Astrocyte (in vitro differentiated cells and primary cell): ENCODE results near the gene TBC1D16. TPM values are rescaled to one million over a fixed set of nuclear protein-coding genes. Genes with fewer than 3 reads are reported as not detected.

Source experiments
- DNase-seq: peaks from one replicate; pipeline ENCODE4 v3.0.0-alpha.2; 2010; ENCODE audit warnings: low read depth
- FAIRE-seq: peaks from 2 replicates; lab custom pipeline; 2011; peaks lifted over from hg19 to GRCh38; lab: Jason Lieb, UNC
- H2AFZ ChIP-seq: 2 replicates; pipeline ENCODE4 v1.6.0; 2012; ENCODE audit warnings: low read depth, low read length, inconsistent platforms
- H3K27ac ChIP-seq: 2 replicates; pipeline ENCODE4 v1.5.1; 2011; ENCODE audit warnings: low read depth, low read length, inconsistent platforms
- H3K27me3 ChIP-seq: 2 replicates; pipeline ENCODE4 v1.6.0; 2011; ENCODE audit warnings: low read length, inconsistent platforms; ENCODE audit not compliant: insufficient read depth
- H3K36me3 ChIP-seq: 2 replicates; pipeline ENCODE4 v1.5.1; 2011; ENCODE audit warnings: low read length, inconsistent platforms; ENCODE audit not compliant: insufficient read depth
- H3K4me1 ChIP-seq: 2 replicates; pipeline ENCODE4 v1.5.1; 2011; ENCODE audit warnings: low read length, inconsistent platforms; ENCODE audit not compliant: insufficient read depth
- H3K4me2 ChIP-seq: 2 replicates; pipeline ENCODE4 v1.6.0; 2012; ENCODE audit warnings: low read length, inconsistent platforms
- H3K4me3 ChIP-seq: 2 replicates; pipeline ENCODE4 v1.5.1; 2011; ENCODE audit warnings: low read depth, mild to moderate bottlenecking, low read length, inconsistent platforms; ENCODE audit not compliant: insufficient read depth
- H3K79me2 ChIP-seq: 2 replicates; pipeline ENCODE4 v1.6.0; 2012; ENCODE audit warnings: mild to moderate bottlenecking, low read length, inconsistent platforms; ENCODE audit not compliant: insufficient read depth
- H3K9ac ChIP-seq: 2 replicates; pipeline ENCODE4 v1.6.0; 2012; ENCODE audit warnings: mild to moderate bottlenecking, low read length, inconsistent platforms
- H3K9me3 ChIP-seq: 2 replicates; pipeline ENCODE4 v1.5.1; 2012; ENCODE audit warnings: low read depth, mild to moderate bottlenecking, low read length, inconsistent platforms; ENCODE audit not compliant: insufficient read depth
- H4K20me1 ChIP-seq: 2 replicates; pipeline ENCODE4 v1.6.0; 2012; ENCODE audit warnings: low read length, inconsistent platforms; ENCODE audit not compliant: insufficient read depth
- H3K27ac Mint-ChIP-seq: one replicate; pipeline ENCODE4 v1.8.0; 2021; ENCODE audit warnings: mild to moderate bottlenecking, mixed read lengths; ENCODE audit not compliant: unreplicated experiment
- H3K27me3 Mint-ChIP-seq: one replicate; pipeline ENCODE4 v1.8.0; 2021; ENCODE audit warnings: low read depth, mixed read lengths; ENCODE audit not compliant: unreplicated experiment
- H3K36me3 Mint-ChIP-seq: one replicate; pipeline ENCODE4 v1.8.0; 2021; ENCODE audit warnings: low read depth, mixed read lengths; ENCODE audit not compliant: unreplicated experiment
- H3K4me1 Mint-ChIP-seq: one replicate; pipeline ENCODE4 v1.8.0; 2021; ENCODE audit warnings: low read depth, mixed read lengths; ENCODE audit not compliant: unreplicated experiment
- H3K4me3 Mint-ChIP-seq: one replicate; pipeline ENCODE4 v1.8.0; 2021; ENCODE audit warnings: mild to moderate bottlenecking, moderate library complexity, mixed read lengths; ENCODE audit not compliant: unreplicated experiment
- H3K9me3 Mint-ChIP-seq: one replicate; pipeline ENCODE4 v1.8.0; 2021; ENCODE audit warnings: mild to moderate bottlenecking, mixed read lengths; ENCODE audit not compliant: unreplicated experiment
- EZH2 ChIP-seq: IDR thresholded peaks from 2 replicates; pipeline ENCODE4 v1.6.1; 2012; ENCODE audit warnings: mild to moderate bottlenecking, low read length, inconsistent platforms; ENCODE audit not compliant: insufficient read depth
- total RNA-seq: library from RNA; stranded (reverse); gene quantifications from 2 replicates; pipeline ENCODE4 v1.2.1, GENCODE V29; 2021
- TF ChIP-seq, protein P1 (sequence below): IDR thresholded peaks from 2 replicates; pipeline ENCODE4 v1.5.1; 2011; ENCODE audit warnings: low read depth, mild to moderate bottlenecking, inconsistent platforms, low read length, moderate library complexity; ENCODE audit not compliant: insufficient read depth

TBC1D16 gene
- total RNA-seq, 1 donor from 2014 or later = 37.6 TPM

DNA sequence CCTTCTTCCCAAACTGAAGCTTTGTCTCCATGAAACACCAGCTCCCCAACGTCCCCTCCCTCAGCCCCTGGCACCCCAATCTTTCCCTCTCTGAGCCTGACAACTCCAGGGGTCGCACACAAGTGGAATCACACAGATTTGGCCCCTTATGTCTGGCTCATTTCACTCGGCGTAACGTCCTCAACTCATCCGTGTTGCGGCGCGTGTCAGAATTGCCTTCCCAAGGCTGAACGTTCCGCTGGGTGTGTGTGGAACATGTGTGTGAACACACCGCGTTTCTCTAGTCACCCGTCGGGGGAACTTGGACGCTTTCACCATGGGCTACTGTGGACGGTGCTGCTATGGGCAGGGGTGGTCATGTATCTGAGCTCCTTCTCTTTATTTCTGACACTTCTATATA lies 45.0 kb downstream of the TBC1D16 start:
- Histone ChIP-seq H3K9ac (no peak overlapping the region), H4K20me1 (peaks cover 14% of the 10 kb centered on the region), H3K4me2 (no peak overlapping the region), H3K79me2 (peaks cover 7% of the 10 kb centered on the region), H2AFZ (no peak overlapping the region), H3K4me1 (peaks cover 49% of the 10 kb centered on the region), H3K9me3 (no peaks in the 10 kb centered on the region), H3K4me3 (no peak overlapping the region), H3K27me3 (no peaks in the 10 kb centered on the region), H3K27ac (no peak overlapping the region), H3K36me3 (no peaks in the 10 kb centered on the region)
- TF ChIP-seq EZH2 = no peak
- TF ChIP-seq, protein P1, sequence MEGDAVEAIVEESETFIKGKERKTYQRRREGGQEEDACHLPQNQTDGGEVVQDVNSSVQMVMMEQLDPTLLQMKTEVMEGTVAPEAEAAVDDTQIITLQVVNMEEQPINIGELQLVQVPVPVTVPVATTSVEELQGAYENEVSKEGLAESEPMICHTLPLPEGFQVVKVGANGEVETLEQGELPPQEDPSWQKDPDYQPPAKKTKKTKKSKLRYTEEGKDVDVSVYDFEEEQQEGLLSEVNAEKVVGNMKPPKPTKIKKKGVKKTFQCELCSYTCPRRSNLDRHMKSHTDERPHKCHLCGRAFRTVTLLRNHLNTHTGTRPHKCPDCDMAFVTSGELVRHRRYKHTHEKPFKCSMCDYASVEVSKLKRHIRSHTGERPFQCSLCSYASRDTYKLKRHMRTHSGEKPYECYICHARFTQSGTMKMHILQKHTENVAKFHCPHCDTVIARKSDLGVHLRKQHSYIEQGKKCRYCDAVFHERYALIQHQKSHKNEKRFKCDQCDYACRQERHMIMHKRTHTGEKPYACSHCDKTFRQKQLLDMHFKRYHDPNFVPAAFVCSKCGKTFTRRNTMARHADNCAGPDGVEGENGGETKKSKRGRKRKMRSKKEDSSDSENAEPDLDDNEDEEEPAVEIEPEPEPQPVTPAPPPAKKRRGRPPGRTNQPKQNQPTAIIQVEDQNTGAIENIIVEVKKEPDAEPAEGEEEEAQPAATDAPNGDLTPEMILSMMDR = no peak
- Mint-ChIP-seq H3K9me3 (no peaks in the 10 kb centered on the region), H3K27me3 (peaks cover 3% of the 10 kb centered on the region), H3K27ac (peak overlapping the region; percentile 61), H3K36me3 (peaks cover 4% of the 10 kb centered on the region), H3K4me1 (peaks cover 29% of the 10 kb centered on the region), H3K4me3 (peak overlapping the region; percentile 29)
- FAIRE-seq (no peak), DNase-seq (no peak)

DNA sequence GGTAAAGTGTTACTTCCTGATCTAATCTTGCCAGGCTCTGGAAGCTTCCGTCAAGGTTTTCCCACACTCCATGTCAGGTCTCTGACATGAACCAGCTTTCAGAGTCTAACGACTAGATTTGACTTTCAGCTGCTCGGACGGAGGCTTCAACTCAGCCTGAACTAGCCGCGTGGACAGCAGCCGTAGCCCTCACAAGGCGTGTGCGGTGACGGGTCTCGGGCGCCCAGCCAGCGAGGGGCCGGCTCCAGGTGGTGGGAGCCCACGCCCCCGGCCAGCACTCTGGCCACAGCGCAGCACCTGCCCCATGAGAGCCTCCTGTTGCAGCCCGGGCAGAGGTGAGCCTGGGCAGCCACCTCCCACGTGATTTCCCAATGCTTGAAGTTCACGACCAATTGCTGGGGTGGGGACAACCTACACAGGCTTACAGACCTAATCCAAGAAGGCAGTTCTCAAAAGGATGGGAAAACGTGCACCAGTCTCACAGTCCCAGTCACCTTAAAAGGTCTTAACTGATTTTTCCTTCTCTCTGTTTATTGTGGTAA lies 45.5 kb downstream of the TBC1D16 start:
- TF ChIP-seq, protein P1 = no peak
- no peak for TF ChIP-seq EZH2
- H3K27ac ChIP-seq = no peak overlapping the region
- H3K9me3 ChIP-seq = no peaks in the 10 kb centered on the region
- Mint-ChIP-seq H3K36me3 (peaks cover 6% of the 10 kb centered on the region), H3K4me1 (peaks cover 29% of the 10 kb centered on the region), H3K27me3 (peaks cover 3% of the 10 kb centered on the region), H3K9me3 (no peaks in the 10 kb centered on the region), H3K27ac (peak overlapping the region; percentile 61), H3K4me3 (no peak overlapping the region)
- peaks cover 49% of the 10 kb centered on the region for H3K4me1 ChIP-seq
- no peak overlapping the region for H2AFZ ChIP-seq
- peaks cover 7% of the 10 kb centered on the region for H3K79me2 ChIP-seq
- peaks cover 18% of the 10 kb centered on the region for H4K20me1 ChIP-seq
- no peak overlapping the region for H3K4me3 ChIP-seq
- no peaks in the 10 kb centered on the region for H3K36me3 ChIP-seq
- FAIRE-seq (no peak), DNase-seq (no peak)
- no peak overlapping the region for H3K4me2 ChIP-seq
- H3K9ac ChIP-seq = no peak overlapping the region
- no peaks in the 10 kb centered on the region for H3K27me3 ChIP-seq

DNA sequence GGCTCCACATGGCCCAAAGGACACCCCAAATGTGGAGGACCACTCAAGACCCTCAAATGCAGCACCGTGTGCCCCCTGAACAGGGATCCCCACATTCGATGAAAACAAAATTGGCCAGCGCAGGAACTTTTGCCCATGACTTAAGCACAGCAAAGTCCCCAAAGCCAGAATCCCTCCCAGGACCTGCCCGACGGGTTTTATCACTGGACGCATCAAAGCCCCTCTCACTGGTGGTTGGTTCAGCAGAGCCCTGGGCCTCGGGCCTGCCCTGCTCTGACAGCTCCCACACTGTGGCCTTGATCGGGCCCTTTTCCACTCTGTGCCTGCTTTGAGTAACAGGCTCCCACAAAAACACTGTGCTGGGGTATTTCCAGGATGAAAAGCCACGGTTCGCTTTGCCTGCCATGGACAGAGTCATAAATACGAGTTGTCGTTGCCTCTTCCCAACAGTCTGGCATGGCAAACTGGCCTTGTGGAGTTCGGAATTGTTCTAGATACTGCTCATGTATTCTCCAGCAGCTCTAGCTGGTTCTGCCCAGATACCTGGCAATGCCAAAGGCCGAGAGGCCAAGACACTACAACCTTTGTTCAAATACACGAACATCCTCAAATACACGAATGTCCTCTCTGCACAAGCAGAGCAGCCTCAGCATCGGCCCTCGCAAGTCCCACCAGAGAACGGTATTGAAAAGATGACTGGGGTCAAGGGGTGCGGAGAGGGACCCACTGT lies 46.4 kb downstream of the TBC1D16 start:
- H3K27ac ChIP-seq = no peak overlapping the region
- H3K4me3 Mint-ChIP-seq = no peak overlapping the region
- H3K4me1 Mint-ChIP-seq = peaks cover 29% of the 10 kb centered on the region

More for the DNA sequence above, 46.4 kb downstream of the TBC1D16 start:
- Histone ChIP-seq H3K4me2 (no peak overlapping the region), H3K9ac (no peak overlapping the region), H3K36me3 (no peaks in the 10 kb centered on the region), H3K4me3 (no peak overlapping the region), H3K9me3 (no peaks in the 10 kb centered on the region), H3K4me1 (peaks cover 49% of the 10 kb centered on the region), H2AFZ (no peak overlapping the region), H3K79me2 (peaks cover 7% of the 10 kb centered on the region), H4K20me1 (peaks cover 20% of the 10 kb centered on the region), H3K27me3 (no peaks in the 10 kb centered on the region)
- no peak for FAIRE-seq
- TF ChIP-seq EZH2 = no peak
- TF ChIP-seq, protein P1 = no peak
- no peak for DNase-seq
- peaks cover 6% of the 10 kb centered on the region for H3K36me3 Mint-ChIP-seq
- H3K27me3 Mint-ChIP-seq = peaks cover 3% of the 10 kb centered on the region
- H3K9me3 Mint-ChIP-seq = no peaks in the 10 kb centered on the region
- no peak overlapping the region for H3K27ac Mint-ChIP-seq
